HepG2 (cell line): ENCODE data around the gene TOP2A. TPM values are rescaled to one million over a fixed set of nuclear protein-coding genes. Genes with fewer than 3 reads are reported as not detected.

ENCODE experiments used
- ARID4A ChIP-seq: sonication (generic); formaldehyde crosslinking; IDR thresholded peaks from 2 replicates; pipeline ENCODE4 v1.5.0; 2020; ENCODE audit warnings: mild to moderate bottlenecking, missing genetic modification reagents, borderline replicate concordance
- KAT7 ChIP-seq: IDR thresholded peaks from 2 replicates; pipeline ENCODE4 v1.6.1; 2018; ENCODE audit warnings: borderline replicate concordance, missing compliant biosample characterization
- MEIS1 ChIP-seq: sonication (generic); formaldehyde crosslinking; IDR thresholded peaks from 2 replicates; pipeline ENCODE4 v1.9.0; 2021; ENCODE audit warnings: mild to moderate bottlenecking, missing genetic modification reagents, moderate library complexity, borderline replicate concordance
- NFAT5 ChIP-seq: sonication (generic); formaldehyde crosslinking; IDR thresholded peaks from 2 replicates; pipeline ENCODE4 v1.4.0; 2020; ENCODE audit warnings: missing genetic modification reagents
- PHF5A ChIP-seq: IDR thresholded peaks from one replicate; pipeline ENCODE4 v1.6.1; 2018; ENCODE audit warnings: low read depth, missing genetic modification reagents; ENCODE audit not compliant: unreplicated experiment
- RBM39 ChIP-seq: fragments of 200-400 bp; formaldehyde crosslinking; IDR thresholded peaks from one replicate; pipeline ENCODE4 v1.6.1; 2018; ENCODE audit warnings: antibody characterized with exemption, mild to moderate bottlenecking, low read depth, low read length; ENCODE audit not compliant: poor library complexity, severe bottlenecking
- REPIN1 ChIP-seq: sonication (generic); formaldehyde crosslinking; IDR thresholded peaks from 2 replicates; pipeline ENCODE4 v1.8.0; 2022; ENCODE audit warnings: missing genetic modification reagents, low read depth, mild to moderate bottlenecking, borderline replicate concordance
- ZBTB2 ChIP-seq: sonication (generic); formaldehyde crosslinking; IDR thresholded peaks from 2 replicates; pipeline ENCODE4 v1.8.0; 2022; ENCODE audit warnings: low read depth, missing genetic modification reagents
- ZBTB21 ChIP-seq: sonication (generic); formaldehyde crosslinking; IDR thresholded peaks from 2 replicates; pipeline ENCODE4 v1.4.0; 2020; ENCODE audit warnings: missing genetic modification reagents
- ZBTB44 ChIP-seq: sonication (generic); formaldehyde crosslinking; IDR thresholded peaks from 2 replicates; pipeline ENCODE4 v1.4.0; 2020; ENCODE audit warnings: missing genetic modification reagents
- ZNF253 ChIP-seq: sonication (generic); formaldehyde crosslinking; IDR thresholded peaks from 2 replicates; pipeline ENCODE4 v1.8.0; 2022; ENCODE audit warnings: mild to moderate bottlenecking, missing genetic modification reagents, borderline replicate concordance
- ZNF724P ChIP-seq: sonication (generic); formaldehyde crosslinking; IDR thresholded peaks from 2 replicates; pipeline ENCODE4 v1.8.0; 2022; ENCODE audit warnings: missing genetic modification reagents, borderline replicate concordance
- polyA plus RNA-seq, 8 experiments: library from polyadenylated mRNA; depleted of rRNA in 3 of 8; stranded (reverse) in 7 of 8; unstranded in 1 of 8; fragments of >200 nt; fragmentation: Illumina TruSeq in 4 of 8; extraction: Trizol in 4 of 8; gene quantifications; 2 replicates each; pipeline versions ENCODE4 v1.2.1 to v1.2.3, GENCODE V29; 2011 to 2016; ENCODE audit warnings: low read depth in 4 of 8, missing spikeins in 1 of 8, mixed read lengths in 1 of 8; ENCODE audit not compliant: insufficient read depth in 1 of 8
- total RNA-seq, 5 experiments: library from RNA; depleted of rRNA; stranded (reverse); fragments of >200 nt; fragmentation: Illumina TruSeq; extraction: Trizol; gene quantifications; 2 replicates each; pipeline ENCODE4 v1.2.3, GENCODE V29; 2016; ENCODE audit warnings: low read depth in 1 of 5

TOP2A gene
- total and polyA plus RNA-seq, 2 of the 13 experiments (the other 11 are each of a cell fraction or from before 2014, with no cell fraction given) = 108 to 327 TPM

- TF ChIP-seq NFAT5 (CRISPR knock-in tag) (no peak), KAT7 (no peak), ZBTB2 (CRISPR knock-in tag) (no peak), MEIS1 (peak; percentile 65; the same call in 1 of the 2 replicates), PHF5A (CRISPR knock-in tag) (no peak), REPIN1 (CRISPR knock-in tag) (no peak), RBM39 (no peak), ZBTB44 (CRISPR knock-in tag) (no peak), ZBTB21 (CRISPR knock-in tag) (no peak), ZNF253 (CRISPR knock-in tag) (no peak), ZNF724P (CRISPR knock-in tag) (no peak), ARID4A (CRISPR knock-in tag) (0 out of 2 replicates have a peak, but pooled peaks have one; percentile 12)
These were observed 74.2 kb downstream of the TOP2A start (continued) for GRCh38 chr17:40343219-40344119.
